ENCODE measurements around the gene LHX3.

The LHX3 gene

GRCh38 chr9:136189394-136190236 lies 15.3 kb downstream of the LHX3 start:
- POLR2A ChIA-PET = interaction anchor here (0.7 kb wide), 1 partner anchor 76 kb away, joined by 4 read pairs; no protein-coding TSS in a partner anchor
- no peak overlapping the region for H3K27ac ChIP-seq (ENCODE audit: extremely low read depth, low read depth, low read length)
- no peaks in the 10 kb centered on the region for H3K36me3 ChIP-seq (ENCODE audit: control insufficient read depth in 2 of 2, insufficient read depth in 1 of 2, low read length in 2 of 2)
- H3K4me1 ChIP-seq (ENCODE audit: control insufficient read depth, insufficient read depth, low read length) = peaks cover 2% of the 10 kb centered on the region; the same call in 1 of the 2 replicates
- CTCF ChIA-PET = interaction anchor here (0.6 to 1.0 kb wide), 4 partner anchors 14 to 718 kb away, joined by 3 to 4 read pairs (median 4); no protein-coding TSS in a partner anchor
- no peaks in the 10 kb centered on the region for H3K9me3 ChIP-seq (ENCODE audit: control insufficient read depth, insufficient read depth, low read depth, low read length)
- H3K4me3 ChIP-seq (ENCODE audit: low read depth, low read length) = no peak overlapping the region
- TF ChIP-seq ZNF211 (tag by site-specific recombination; IDR thresholded peaks at IDR 0.05; ENCODE audit: low read depth) (no peak), ZNF366 (tag by site-specific recombination; conservative IDR thresholded peaks at IDR 0.05) (peak; percentile 59), ZNF701 (tag by site-specific recombination; IDR thresholded peaks at IDR 0.05) (no peak), ZNF692 (tag by site-specific recombination; IDR thresholded peaks at IDR 0.05) (no peak), ZNF660 (tag by site-specific recombination; IDR thresholded peaks at IDR 0.05) (no peak), BCL11A (tag by site-specific recombination; IDR thresholded peaks at IDR 0.05; ENCODE audit: low read depth) (peak; percentile 43; the same call in 1 of the 2 replicates), ZNF341 (tag by site-specific recombination; IDR thresholded peaks at IDR 0.05; ENCODE audit: low read depth) (no peak), ZNF404 (tag by site-specific recombination; IDR thresholded peaks at IDR 0.05) (no peak), ZNF24 (tag by site-specific recombination; IDR thresholded peaks at IDR 0.05) (no peak; the same call in 1 of the 2 replicates), OSR2 (tag by site-specific recombination; IDR thresholded peaks at IDR 0.05) (peak; percentile 91), MYNN (tag by site-specific recombination; IDR thresholded peaks at IDR 0.05; ENCODE audit: borderline replicate concordance) (no peak), ZNF433 (tag by site-specific recombination; IDR thresholded peaks at IDR 0.05; ENCODE audit: low read depth) (no peak), ZNF449 (tag by site-specific recombination; IDR thresholded peaks at IDR 0.05) (0 out of 2 replicates have a peak, but pooled peaks have one; percentile 14), ZNF654 (tag by site-specific recombination; IDR thresholded peaks at IDR 0.05; ENCODE audit: low read depth) (no peak), ZBTB17 (tag by site-specific recombination; IDR thresholded peaks at IDR 0.05) (peak; percentile 48; the same call in 1 of the 2 replicates), ZNF623 (tag by site-specific recombination; IDR thresholded peaks at IDR 0.05) (no peak), ZIC2 (tag by site-specific recombination; IDR thresholded peaks at IDR 0.05) (peak; percentile 85), ZNF513 (tag by site-specific recombination; IDR thresholded peaks at IDR 0.05) (no peak), SP2 (tag by site-specific recombination; IDR thresholded peaks at IDR 0.05) (no peak), EGR2 (tag by site-specific recombination; IDR thresholded peaks at IDR 0.05; ENCODE audit: low read depth) (peak; percentile 71; the same call in 1 of the 2 replicates), KLF1 (tag by site-specific recombination; IDR thresholded peaks at IDR 0.05) (peak; percentile 99), ZFHX2 (tag by site-specific recombination; conservative IDR thresholded peaks at IDR 0.05) (peak; percentile 71), ZNF214 (tag by site-specific recombination; IDR thresholded peaks at IDR 0.05; ENCODE audit: borderline replicate concordance) (no peak), PATZ1 (tag by site-specific recombination; IDR thresholded peaks at IDR 0.05) (peak; percentile 56; the same call in 1 of the 2 replicates), ZNF335 (tag by site-specific recombination; conservative IDR thresholded peaks at IDR 0.05) (0 out of 2 replicates have a peak, but pooled peaks have one; percentile 28), ZNF362 (tag by site-specific recombination; IDR thresholded peaks at IDR 0.05) (no peak), ZNF18 (tag by site-specific recombination; IDR thresholded peaks at IDR 0.05) (0 out of 2 replicates have a peak, but pooled peaks have one; percentile 25), KLF10 (tag by site-specific recombination; IDR thresholded peaks at IDR 0.05) (0 out of 2 replicates have a peak, but pooled peaks have one; percentile 41)
